Stimulated activated CD4-positive, alpha-beta T cell treated with anti-CD3 and anti-CD28 coated beads, TNF-alpha, amount 100 ng/mL, for 24 hours (primary cell): ENCODE measurements around the gene CFAP65.
A peak's percentile ranks its signal among the peaks of the same experiment; 100 is the strongest.

ENCODE experiments used
- DNase-seq, 3 experiments: peaks; one replicate each; pipeline ENCODE4 v3.0.0-alpha.2; 2020; ENCODE audit warnings: low read depth in 3 of 3

The CFAP65 gene, protein sequence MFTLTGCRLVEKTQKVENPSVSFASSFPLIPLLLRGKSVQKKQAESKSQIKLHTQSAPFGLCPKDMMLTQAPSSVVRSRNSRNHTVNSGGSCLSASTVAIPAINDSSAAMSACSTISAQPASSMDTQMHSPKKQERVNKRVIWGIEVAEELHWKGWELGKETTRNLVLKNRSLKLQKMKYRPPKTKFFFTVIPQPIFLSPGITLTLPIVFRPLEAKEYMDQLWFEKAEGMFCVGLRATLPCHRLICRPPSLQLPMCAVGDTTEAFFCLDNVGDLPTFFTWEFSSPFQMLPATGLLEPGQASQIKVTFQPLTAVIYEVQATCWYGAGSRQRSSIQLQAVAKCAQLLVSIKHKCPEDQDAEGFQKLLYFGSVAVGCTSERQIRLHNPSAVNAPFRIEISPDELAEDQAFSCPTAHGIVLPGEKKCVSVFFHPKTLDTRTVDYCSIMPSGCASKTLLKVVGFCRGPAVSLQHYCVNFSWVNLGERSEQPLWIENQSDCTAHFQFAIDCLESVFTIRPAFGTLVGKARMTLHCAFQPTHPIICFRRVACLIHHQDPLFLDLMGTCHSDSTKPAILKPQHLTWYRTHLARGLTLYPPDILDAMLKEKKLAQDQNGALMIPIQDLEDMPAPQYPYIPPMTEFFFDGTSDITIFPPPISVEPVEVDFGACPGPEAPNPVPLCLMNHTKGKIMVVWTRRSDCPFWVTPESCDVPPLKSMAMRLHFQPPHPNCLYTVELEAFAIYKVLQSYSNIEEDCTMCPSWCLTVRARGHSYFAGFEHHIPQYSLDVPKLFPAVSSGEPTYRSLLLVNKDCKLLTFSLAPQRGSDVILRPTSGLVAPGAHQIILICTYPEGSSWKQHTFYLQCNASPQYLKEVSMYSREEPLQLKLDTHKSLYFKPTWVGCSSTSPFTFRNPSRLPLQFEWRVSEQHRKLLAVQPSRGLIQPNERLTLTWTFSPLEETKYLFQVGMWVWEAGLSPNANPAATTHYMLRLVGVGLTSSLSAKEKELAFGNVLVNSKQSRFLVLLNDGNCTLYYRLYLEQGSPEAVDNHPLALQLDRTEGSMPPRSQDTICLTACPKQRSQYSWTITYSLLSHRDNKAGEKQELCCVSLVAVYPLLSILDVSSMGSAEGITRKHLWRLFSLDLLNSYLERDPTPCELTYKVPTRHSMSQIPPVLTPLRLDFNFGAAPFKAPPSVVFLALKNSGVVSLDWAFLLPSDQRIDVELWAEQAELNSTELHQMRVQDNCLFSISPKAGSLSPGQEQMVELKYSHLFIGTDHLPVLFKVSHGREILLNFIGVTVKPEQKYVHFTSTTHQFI (N-terminal part only)

DNA sequence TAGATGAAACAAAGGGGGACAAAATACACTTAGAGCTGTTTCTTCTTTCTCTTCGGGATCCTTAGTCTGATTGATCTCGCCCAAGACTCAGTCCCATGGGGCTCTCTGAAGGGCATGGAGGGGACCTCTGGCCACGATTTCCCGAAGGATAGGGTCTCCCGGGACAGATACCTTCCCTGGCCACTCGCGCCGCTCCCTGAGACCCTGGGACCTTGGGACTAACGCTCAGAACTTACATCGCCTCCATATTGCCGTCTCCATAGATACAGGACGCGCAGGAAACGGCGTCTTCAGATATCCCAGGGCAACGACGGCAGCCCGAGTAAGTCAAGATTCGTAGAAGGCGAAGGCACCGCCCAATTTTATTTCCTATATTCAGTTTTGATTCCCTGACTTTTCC, at the start of gene CFAP65:
Gene CFAP65, minus strand, starts transcription at position 265 of the 400 bp plus-strand sequence. CDS start 2,468 bp downstream, outside the sequence.
- DNase-seq, result peak in 1 of 3 experiments; percentile 46

DNA sequence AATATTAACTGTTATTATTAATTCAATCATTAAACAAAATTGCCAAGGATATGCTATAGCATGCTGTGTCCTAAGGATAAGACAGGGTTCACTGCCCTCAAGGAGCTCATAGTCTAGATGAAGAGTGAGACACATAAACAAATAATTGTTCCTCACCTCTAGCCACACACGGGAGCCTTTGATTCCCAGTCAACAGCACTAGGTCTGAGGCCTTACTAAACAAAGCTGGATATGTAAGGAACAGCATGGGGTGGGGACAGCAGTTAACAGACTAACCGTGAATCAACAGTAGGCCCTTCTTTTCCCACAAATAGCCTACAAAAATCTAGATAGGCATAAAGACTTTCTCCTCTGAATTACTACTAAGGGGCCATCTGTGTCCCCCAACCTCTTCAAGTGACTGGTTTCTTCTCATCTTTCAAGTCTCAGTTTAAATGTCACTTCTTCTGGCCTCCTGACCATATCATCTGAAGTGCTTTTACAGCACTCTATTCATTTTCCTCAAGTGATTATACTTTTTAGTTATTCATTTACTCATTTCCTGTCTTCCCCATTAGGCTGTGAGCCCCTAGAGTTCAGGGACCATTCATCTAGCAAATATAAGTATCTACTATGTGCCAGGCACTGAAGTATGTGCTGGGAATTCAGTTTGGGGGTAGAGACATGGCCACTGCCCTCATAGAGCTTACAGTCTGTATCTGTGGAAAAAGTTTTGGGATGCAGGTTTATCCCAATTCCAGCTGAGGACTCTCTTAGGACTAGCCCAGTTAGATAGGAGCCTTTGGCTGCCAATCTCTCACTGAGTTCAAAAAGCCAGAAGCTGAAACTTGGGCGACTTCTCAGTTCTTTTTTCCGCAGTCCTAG, 49.4 kb upstream of the CFAP65 start:
- DNase-seq, result no peak

DNA sequence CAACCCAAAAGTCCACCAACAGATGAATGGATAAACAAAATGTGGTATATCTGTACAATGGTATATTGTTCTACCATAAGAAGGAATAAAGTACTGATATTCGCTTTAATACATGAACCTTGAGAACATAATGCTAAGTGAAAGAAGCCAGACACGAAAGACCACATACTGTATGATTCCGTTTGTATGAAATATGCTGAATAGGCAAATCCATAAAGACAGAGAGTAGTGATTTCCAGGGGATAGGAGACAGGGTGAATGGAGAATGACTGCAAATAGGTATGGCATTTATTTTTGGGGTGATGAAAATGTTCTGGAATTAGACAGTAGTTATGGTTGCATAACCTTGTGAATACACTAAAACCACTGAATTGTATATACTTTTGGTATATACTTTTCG, 48.0 kb upstream of the CFAP65 start:
- DNase-seq, result no peak

DNA sequence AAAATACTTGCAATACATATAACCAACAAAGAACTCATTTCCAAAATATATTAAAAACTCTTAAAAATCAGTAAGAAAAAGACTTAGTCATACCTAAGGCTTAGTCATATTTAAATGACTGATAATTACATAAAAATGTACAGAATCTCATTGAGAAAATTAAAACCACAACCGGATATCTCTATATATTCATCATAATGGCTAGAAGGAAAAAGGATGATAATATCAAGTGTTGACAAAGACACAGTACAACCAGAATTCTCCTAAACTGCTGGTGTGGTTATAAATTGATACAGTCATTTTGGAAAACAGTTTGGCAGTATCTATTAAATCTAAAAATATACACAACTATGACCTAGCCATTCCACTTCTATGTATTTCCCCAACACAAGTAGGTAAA, 46.5 kb upstream of the CFAP65 start:
- DNase-seq, result no peak

DNA sequence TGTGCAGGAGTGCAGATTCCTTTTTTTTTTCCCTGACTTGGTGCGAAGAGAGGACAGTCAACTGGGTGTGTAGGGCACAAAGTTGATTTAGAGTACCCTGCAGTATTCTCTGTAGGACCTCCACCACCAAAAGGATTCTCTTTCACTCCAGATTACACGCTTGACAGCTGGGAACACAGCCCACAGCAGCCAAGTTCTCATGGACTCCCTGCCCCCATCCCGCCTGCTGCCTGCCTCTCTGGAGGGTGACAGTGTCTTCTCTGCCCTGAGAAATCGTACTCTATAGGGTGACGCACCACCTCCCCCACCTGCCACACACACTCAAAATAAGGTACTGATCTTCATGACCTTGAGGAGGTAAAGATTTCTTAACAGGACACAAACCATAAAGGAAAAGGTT, 46.0 kb upstream of the CFAP65 start:
- DNase-seq, result no peak

DNA sequence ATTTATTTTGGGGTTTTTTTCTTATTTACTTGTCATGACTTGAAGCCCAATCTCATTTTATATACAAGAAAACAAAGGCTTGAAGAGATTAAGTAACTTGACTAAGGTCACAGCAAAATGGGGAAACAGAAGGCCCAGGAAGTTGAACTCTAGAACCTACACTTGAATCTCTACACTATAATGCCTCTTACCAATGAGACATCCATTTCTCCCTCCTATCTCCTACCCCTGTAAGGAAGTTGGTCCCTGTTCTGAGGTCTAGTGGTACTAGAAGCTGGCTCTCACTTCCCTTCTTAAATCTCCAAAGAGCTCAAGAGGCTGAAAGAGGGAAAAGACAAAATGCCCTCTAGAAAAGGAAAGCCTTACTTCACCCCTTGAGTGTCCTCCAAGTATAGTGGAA, 44.9 kb upstream of the CFAP65 start:
- no peak for DNase-seq

DNA sequence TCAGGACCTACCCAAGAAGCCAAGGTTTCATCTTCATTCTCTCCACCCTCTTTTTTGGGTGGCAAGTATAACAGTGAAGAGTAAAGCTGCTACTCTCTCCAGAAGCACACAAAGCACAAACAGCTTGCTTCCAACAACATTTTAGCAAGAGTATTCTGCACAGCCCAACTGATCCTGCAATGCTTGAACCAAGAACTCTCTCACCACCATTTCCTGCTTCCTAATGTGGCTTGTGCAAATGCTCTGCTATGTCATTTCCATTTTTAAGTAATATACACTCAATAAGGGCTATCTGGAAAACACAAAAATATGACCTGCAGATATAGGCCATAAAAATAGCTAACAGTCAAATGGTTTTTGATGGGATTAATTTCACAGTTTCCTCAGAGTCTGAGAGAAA, 43.5 kb upstream of the CFAP65 start:
- DNase-seq, result no peak

DNA sequence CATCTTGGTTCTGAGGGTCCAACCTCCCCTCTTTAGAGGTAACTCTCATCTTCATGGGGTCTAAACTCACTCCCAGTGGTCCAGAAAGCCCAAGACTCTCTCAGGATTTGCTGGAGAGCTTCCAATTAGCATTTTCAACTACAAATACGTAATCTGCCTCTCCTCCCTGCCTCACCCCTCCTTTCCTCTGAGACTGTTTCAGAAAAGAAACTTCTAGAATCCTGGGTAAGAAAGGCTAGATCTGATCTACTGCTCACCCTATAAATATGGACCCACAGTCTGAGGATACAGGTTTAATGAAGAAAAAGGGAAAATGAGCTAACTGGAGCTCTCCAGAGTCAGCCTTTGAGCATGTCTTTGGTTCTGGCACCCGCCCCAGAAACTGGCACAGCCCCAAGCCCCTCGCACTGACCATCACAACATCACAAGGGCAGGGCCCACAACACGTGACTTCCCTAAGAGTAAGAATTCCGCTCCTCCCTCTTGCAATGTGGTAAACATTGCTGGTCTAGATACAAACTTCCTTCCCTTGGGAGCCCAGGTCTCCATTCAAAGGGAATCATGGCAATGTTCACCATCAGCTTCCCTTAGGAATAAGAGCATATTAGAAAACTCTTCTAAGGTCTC, 41.1 kb upstream of the CFAP65 start:
- no peak for DNase-seq

DNA sequence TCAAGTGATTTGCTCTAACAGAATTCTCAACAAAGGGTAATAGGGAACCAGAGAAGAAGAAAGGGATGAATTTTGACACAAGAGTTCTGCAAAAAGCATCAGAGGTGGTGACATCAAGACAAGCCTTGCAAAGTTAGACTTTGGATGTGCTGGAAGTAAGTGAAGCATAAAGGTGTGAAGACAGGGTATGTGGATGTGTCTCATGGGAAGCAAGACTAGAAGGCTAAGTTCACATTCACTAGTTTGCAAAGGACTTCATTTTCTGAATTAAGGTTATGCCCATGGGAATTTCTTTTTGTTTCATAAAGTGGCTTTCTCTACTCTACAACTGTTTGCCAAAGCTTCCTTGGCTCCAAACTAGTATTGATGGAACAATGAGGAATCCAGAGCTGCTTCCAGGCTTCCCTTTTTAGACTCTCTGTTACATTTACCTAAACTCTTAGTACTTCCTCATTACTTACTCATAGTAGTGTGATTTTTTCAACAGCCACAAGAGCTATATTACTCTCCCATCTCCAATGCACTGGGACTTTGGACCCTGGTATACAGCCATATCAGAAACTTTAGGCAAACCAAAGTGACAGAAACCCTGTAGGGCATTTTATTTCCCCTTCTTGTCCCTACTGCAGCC, 40.5 kb upstream of the CFAP65 start:
- DNase-seq, result no peak

DNA sequence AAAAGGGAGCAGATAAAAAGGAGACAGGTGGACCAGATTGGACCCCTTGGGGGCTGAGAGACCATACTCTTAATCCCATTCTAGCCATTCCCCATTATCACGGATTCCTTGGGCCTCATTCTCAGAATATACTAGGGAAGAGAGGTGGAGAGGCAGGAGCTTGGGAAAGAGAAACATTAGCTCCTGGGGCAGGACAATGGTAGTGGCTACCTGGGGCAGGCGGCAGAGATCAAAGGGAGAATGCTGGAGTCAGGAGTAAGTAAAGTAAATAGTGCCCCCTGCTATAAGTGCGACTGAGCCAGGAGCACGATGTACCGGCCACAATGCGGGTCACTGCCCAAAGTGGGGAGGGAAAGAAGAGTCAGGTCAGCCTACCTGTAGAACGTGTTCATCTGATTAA, 39.8 kb upstream of the CFAP65 start:
- no peak for DNase-seq

DNA sequence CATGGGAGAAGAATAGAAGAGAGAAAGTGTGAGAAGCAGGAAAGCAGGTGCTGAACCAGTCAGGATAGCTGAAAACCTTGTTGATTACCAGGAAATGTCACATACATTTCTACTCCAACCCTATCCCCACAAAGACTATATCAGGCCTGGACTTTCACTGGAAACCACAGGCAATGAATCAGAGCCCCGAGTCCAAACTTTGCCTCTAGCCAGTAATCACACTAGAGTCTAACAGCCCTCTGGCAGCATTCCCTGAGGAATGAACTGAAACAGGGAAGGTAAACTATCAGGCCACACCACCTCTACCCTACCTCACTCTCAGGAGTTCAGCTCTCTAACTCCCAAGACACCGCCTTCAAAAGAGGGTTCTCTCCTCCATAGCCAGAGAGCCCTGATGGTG, 38.1 kb upstream of the CFAP65 start:
- DNase-seq, result no peak

DNA sequence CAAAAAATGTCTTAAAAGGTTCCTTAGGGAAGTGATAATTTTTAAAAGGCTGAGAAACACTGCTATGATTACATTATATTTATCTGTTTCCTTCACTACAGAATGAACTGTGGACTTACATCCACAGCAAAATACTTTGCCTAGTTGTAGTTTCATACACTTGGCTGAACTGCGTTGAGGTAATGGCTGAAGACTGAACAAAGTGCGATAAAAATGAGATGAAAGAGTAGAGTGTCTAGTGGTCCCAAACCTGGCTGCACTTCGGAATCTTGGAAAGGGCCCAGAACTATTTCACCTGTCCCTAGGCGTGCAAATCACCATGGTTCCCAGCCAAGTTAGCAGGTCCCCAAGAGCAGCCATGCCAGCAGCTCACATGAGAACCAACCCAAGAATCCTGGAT, 37.6 kb upstream of the CFAP65 start:
- DNase-seq, result no peak

DNA sequence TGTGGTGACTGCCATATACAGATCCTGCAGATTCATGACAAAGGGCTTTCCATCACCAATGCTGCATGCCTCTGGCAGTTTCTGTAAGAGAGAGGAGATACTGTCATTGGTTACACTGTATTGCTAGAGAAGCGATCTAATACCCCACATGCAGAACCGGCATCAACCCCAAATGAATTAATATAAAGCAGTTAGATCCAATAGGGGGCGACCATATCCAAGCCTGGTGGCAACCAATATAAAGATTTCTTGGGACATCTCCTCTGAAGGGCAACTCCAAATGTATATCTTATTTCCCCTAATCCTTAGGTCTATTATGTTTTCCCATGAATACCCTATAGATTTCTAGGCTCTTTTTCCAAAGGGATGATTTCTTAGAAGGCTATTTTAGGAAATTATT, 36.8 kb upstream of the CFAP65 start:
- no peak for DNase-seq

DNA sequence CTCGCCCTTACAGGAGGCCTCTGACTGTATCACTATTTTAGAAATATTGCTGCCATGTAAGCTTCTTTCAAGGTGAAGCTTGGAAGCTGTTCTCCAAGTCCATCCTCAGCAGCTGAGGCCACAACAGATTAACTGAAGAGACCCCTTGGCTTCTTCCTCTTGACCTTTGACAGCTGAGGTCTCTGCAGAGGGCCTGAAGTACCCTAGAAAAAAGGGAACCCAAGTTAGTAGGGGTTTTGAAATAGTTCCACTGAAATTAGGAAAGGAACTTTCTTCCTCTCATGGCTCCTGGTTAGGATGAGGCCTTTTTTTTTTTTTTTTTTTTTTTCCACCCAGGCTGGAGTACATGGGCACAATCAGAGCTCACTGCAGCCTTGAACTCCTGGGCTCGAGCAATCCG, 34.9 kb upstream of the CFAP65 start:
- DNase-seq, result no peak

DNA sequence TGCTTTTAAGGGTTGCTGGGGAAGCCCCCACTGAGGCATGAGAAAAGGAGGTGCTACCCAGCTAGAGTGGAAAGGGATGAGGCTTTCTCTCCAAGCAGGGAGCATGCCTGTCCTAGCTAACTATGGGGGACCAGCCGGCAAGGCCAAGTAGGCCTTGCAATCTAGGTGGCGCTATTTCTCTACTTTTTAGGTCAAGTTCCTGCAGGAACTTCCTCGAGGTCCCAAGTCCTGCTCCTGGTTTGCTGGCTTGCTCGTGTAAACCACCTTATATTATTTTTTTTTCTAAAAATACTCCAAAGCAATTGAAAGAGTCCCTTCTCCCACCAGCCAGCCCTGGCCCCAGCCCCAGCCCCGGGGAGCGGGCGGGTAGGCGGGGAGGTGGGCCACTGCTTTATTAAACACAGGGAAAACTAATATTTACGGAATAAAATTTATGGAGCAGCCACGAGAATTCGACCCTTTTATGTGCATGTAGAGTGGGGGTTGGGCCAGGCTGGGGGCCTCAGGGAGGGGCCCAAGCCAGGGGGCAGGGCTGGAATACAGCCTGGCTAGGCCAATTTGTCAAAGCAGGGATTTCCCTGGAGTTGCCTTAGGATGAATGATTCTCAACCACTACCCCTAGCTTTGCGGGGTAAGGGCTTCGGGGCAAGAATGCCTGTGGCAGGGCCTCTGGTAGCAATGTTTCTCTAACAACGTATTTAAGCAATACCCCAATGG, 32.3 kb upstream of the CFAP65 start:
- no peak for DNase-seq

DNA sequence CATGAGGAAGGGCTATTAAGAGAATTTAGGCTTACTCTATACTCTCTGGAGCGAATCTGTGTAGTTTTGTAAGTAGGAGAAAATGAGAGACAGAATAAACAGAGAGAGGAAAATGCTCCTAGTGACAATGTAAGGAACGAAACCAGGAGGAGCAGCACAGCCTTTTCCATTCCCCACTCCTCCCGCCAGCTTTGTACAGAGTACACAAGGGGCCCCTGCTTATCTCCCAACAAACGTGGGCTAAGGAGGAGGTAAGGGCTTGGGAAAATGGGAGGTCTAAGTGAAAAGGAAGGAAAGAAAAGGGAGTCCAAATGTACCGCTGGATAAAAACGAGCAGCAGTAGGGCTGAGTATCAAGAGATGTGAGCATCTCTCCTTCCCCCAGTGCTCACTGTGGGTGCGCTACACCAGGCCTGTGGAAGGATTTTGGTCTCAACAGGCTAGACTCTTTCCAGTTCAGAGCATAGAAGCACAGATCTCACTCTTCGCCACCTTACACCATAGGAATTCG, 31.5 kb upstream of the CFAP65 start:
- no peak for DNase-seq

DNA sequence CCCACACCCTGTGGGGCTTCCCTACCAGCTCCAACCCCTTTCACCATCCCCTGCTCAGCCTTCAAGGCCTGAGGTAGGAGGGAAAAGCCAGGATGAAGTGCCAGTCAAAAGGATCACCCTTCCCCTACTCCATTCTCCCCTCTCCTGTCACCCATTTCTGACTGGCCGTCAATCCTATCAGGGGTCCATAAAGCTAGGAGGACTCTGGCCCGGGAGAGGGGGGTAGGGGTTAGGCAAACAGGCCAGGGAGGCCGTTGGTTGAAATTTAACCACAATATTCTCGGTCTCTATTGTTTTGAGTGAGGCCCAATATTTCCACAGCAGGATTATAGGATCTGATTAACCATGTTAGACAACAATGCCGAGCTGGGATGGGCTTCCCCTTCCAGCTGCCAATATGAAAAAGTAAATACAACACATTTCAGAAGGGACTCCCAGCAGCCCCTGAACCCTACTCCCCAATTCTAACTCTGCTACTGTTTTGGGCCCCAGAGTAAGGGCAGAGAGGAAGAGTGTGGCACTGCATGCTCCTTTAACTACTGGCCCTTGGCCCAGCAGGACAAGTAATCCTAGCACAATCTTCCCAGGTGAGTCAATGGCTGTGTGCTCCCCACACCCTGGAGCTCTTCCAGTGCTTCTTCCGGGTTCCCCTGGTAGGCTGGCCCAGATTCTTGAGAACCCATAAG, 30.0 kb upstream of the CFAP65 start:
- DNase-seq, result no peak

DNA sequence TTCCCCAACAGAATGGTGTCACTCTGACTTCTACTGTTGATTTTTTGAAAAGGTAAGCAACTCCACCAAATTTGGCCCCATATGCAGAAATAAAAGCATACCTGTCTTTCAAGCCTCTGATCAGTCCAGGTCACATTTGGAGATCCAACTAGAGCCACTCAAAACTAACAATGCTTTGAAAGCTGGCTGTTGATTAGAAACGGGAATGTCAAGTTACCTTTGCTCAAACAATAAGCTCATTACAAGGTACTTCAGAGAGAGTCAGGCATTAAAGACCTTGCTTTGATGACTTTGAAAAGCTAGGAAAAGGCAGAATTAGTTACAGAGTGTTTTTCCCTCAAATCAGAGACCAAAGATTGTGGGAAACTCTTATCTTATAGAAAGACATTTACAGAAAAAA, 24.2 kb upstream of the CFAP65 start:
- no peak for DNase-seq

DNA sequence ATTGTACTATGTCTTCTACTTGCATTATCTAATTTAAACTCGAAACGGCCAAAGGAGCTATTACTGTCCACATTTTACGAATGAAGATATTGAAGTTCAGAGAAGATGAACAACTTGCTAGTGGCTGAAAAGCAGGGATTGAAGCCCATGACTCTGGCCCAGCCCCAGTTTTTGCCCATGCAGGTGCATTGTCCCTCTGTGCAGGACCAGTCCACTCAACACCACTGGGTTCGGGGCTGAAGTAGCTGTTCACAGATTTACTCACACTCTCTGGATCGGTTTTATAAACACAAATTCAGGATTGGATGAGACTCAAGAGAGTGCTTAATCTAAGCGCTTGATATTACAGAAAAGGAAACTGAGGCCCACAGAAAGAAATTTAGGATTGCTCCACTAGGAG, 20.8 kb upstream of the CFAP65 start:
- DNase-seq, result no peak
